SK-N-SH treated with all-trans-retinoic acid at 6 μM for 48 hours (cell line): ENCODE data around the gene CTNNAL1.
"Not testable (repeated sequence)": the region's sequence is repeated elsewhere in the genome, so short reads cannot be mapped to it uniquely, and the experiment has no call there.

Experiments used
- ATAC-seq: fragments of 200-7000 bp; cut with Tn5 transposase; 3 replicates; pipeline ENCODE4 v1.9.1; 2020; ENCODE audit warnings: mild to moderate bottlenecking, moderate library complexity
- ARNTL ChIP-seq: fragments of 450-650 bp; formaldehyde crosslinking; IDR thresholded peaks from 2 replicates; pipeline ENCODE4 v1.5.0; 2020; ENCODE audit warnings: low read depth, mild to moderate bottlenecking, moderate library complexity, borderline replicate concordance
- BACH2 ChIP-seq: fragments of 250-450 bp; sonication (Bioruptor Pico); IDR thresholded peaks from 2 replicates; pipeline ENCODE4 v1.9.0; 2021; ENCODE audit warnings: mild to moderate bottlenecking, borderline replicate concordance
- ESRRG ChIP-seq: fragments of 250-450 bp; sonication (Bioruptor Pico); IDR thresholded peaks from 2 replicates; pipeline ENCODE4 v1.6.1; 2021; ENCODE audit warnings: mild to moderate bottlenecking
- ISL1 ChIP-seq: fragments of 250-450 bp; sonication (Bioruptor Pico); IDR thresholded peaks from 2 replicates; pipeline ENCODE4 v2.1.2; 2022; ENCODE audit warnings: mild to moderate bottlenecking, moderate library complexity
- POU6F1 ChIP-seq: fragments of 250-450 bp; sonication (Bioruptor Pico); IDR thresholded peaks from 2 replicates; pipeline ENCODE4 v1.8.0; 2021; ENCODE audit warnings: low read depth, mild to moderate bottlenecking, moderate library complexity, borderline replicate concordance
- PPARA ChIP-seq: fragments of 250-450 bp; sonication (Bioruptor Pico); IDR thresholded peaks from 2 replicates; pipeline ENCODE4 v1.5.0; 2020; ENCODE audit warnings: mild to moderate bottlenecking, borderline replicate concordance
- RARB ChIP-seq: fragments of 250-450 bp; sonication (Bioruptor Pico); IDR thresholded peaks from 2 replicates; pipeline ENCODE4 v1.8.0; 2021; ENCODE audit warnings: mild to moderate bottlenecking, moderate library complexity
- TOX ChIP-seq: fragments of 250-450 bp; sonication (Bioruptor Pico); IDR thresholded peaks from 2 replicates; pipeline ENCODE4 v1.8.0; 2021; ENCODE audit warnings: mild to moderate bottlenecking, moderate library complexity, borderline replicate concordance
- ZFP3 ChIP-seq: fragments of 250-450 bp; sonication (Bioruptor Pico); IDR thresholded peaks from 2 replicates; pipeline ENCODE4 v1.5.0; 2020; ENCODE audit warnings: mild to moderate bottlenecking, moderate library complexity
- ZFP30 ChIP-seq: fragments of 450-650 bp; formaldehyde crosslinking; IDR thresholded peaks from 2 replicates; pipeline ENCODE4 v1.5.0; 2022; ENCODE audit warnings: mild to moderate bottlenecking, moderate library complexity
- ZNF565 ChIP-seq: fragments of 450-650 bp; formaldehyde crosslinking; conservative IDR thresholded peaks from 2 replicates; pipeline ENCODE4 v1.5.0; 2020; ENCODE audit warnings: low read depth, mild to moderate bottlenecking, moderate library complexity
- ZNF70 ChIP-seq: fragments of 450-650 bp; formaldehyde crosslinking; IDR thresholded peaks from 2 replicates; pipeline ENCODE4 v1.5.0; 2020; ENCODE audit warnings: mild to moderate bottlenecking, moderate library complexity
- ZNF8 ChIP-seq: fragments of 450-650 bp; formaldehyde crosslinking; IDR thresholded peaks from 2 replicates; pipeline ENCODE4 v1.5.0; 2020; ENCODE audit warnings: mild to moderate bottlenecking, moderate library complexity
- TF ChIP-seq, protein P1 (sequence below): fragments of 250-450 bp; sonication (Bioruptor Pico); IDR thresholded peaks from 2 replicates; pipeline ENCODE4 v1.5.0; 2020; ENCODE audit warnings: mild to moderate bottlenecking, moderate library complexity
- TF ChIP-seq, protein P2 (sequence below): fragments of 250-450 bp; sonication (Bioruptor Pico); IDR thresholded peaks from 2 replicates; pipeline ENCODE4 v1.5.1; 2021; ENCODE audit warnings: mild to moderate bottlenecking, moderate library complexity

Gene CTNNAL1, protein sequence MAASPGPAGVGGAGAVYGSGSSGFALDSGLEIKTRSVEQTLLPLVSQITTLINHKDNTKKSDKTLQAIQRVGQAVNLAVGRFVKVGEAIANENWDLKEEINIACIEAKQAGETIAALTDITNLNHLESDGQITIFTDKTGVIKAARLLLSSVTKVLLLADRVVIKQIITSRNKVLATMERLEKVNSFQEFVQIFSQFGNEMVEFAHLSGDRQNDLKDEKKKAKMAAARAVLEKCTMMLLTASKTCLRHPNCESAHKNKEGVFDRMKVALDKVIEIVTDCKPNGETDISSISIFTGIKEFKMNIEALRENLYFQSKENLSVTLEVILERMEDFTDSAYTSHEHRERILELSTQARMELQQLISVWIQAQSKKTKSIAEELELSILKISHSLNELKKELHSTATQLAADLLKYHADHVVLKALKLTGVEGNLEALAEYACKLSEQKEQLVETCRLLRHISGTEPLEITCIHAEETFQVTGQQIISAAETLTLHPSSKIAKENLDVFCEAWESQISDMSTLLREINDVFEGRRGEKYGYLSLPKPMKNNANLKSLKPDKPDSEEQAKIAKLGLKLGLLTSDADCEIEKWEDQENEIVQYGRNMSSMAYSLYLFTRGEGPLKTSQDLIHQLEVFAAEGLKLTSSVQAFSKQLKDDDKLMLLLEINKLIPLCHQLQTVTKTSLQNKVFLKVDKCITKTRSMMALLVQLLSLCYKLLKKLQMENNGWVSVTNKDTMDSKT

GRCh38 chr9:109012876-109013678 is at the start of gene CTNNAL1:
CTNNAL1 (minus strand) TSS chr9:109013499; CDS start chr9:109013442, 57 bp downstream.
- TF ChIP-seq, protein P1, sequence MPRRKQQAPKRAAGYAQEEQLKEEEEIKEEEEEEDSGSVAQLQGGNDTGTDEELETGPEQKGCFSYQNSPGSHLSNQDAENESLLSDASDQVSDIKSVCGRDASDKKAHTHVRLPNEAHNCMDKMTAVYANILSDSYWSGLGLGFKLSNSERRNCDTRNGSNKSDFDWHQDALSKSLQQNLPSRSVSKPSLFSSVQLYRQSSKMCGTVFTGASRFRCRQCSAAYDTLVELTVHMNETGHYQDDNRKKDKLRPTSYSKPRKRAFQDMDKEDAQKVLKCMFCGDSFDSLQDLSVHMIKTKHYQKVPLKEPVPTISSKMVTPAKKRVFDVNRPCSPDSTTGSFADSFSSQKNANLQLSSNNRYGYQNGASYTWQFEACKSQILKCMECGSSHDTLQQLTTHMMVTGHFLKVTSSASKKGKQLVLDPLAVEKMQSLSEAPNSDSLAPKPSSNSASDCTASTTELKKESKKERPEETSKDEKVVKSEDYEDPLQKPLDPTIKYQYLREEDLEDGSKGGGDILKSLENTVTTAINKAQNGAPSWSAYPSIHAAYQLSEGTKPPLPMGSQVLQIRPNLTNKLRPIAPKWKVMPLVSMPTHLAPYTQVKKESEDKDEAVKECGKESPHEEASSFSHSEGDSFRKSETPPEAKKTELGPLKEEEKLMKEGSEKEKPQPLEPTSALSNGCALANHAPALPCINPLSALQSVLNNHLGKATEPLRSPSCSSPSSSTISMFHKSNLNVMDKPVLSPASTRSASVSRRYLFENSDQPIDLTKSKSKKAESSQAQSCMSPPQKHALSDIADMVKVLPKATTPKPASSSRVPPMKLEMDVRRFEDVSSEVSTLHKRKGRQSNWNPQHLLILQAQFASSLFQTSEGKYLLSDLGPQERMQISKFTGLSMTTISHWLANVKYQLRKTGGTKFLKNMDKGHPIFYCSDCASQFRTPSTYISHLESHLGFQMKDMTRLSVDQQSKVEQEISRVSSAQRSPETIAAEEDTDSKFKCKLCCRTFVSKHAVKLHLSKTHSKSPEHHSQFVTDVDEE, result no peak
- TF ChIP-seq BACH2 (CRISPR knock-in tag), result no peak
- TF ChIP-seq ARNTL (CRISPR knock-in tag), result no peak
- peak; percentile 83 for ATAC-seq

GRCh38 chr9:109062543-109062942 is 49.2 kb upstream of the CTNNAL1 start:
- ATAC-seq, result no peak

DNA sequence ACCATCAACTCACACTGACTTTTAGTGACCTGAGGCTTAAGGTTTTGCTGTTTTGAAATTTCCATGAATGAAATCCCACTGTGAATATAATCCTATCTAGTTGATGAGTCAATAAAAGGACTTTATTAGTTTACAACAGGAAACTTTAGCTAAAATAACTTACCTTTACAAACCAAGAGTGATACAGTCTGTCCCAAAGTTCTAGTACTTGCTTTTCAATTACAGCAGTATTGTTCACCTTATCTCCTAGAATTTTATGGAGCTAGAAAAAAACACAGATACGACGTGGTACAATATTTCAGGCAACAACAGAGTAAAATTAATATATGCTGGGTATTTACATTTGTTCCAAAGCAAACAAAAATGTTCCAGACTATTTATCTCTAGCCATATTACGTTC is 46.9 kb upstream of the CTNNAL1 start:
- no peak for TF ChIP-seq ZNF70 (CRISPR knock-in tag)
- TF ChIP-seq BACH2 (CRISPR knock-in tag), result no peak
- TF ChIP-seq ISL1 (CRISPR knock-in tag), result no peak
- TF ChIP-seq ZFP3 (CRISPR knock-in tag), result no peak
- no peak for ATAC-seq

More at GRCh38 chr9:109062543-109062942, 49.2 kb upstream of the CTNNAL1 start:
- TF ChIP-seq ISL1 (CRISPR knock-in tag), result no peak
- TF ChIP-seq, protein P2, sequence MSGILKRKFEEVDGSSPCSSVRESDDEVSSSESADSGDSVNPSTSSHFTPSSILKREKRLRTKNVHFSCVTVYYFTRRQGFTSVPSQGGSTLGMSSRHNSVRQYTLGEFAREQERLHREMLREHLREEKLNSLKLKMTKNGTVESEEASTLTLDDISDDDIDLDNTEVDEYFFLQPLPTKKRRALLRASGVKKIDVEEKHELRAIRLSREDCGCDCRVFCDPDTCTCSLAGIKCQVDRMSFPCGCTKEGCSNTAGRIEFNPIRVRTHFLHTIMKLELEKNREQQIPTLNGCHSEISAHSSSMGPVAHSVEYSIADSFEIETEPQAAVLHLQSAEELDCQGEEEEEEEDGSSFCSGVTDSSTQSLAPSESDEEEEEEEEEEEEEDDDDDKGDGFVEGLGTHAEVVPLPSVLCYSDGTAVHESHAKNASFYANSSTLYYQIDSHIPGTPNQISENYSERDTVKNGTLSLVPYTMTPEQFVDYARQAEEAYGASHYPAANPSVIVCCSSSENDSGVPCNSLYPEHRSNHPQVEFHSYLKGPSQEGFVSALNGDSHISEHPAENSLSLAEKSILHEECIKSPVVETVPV, result no peak
- TF ChIP-seq ZFP30 (CRISPR knock-in tag), result no peak
- TF ChIP-seq ARNTL (CRISPR knock-in tag), result no peak
- no peak for TF ChIP-seq TOX
- TF ChIP-seq ZNF8, result no peak
- TF ChIP-seq RARB (CRISPR knock-in tag), result no peak
- no peak for TF ChIP-seq POU6F1 (CRISPR knock-in tag)
- TF ChIP-seq, protein P1, result no peak
- TF ChIP-seq ESRRG (CRISPR knock-in tag), result no peak
- TF ChIP-seq ZNF565 (CRISPR knock-in tag), result no peak
- no peak for TF ChIP-seq PPARA (CRISPR knock-in tag)

DNA sequence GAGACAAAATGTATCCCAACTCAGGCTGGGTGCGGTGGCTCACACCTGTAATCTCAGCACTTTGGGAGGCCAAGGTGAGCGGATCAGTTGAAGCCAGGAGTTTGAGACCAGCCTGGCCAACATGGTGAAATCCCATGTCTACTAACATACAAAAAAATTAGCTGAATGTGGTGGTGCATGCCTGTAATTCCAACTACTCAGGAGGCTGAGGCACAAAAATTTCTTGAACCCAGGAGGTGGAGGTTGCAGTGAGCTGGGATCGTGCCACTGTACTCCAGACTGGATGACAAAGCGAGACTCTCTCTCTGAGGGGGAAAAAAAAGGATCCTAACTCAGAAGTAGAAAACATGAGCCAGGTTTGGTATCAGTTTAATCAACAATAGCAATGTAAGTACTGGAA is 39.8 kb upstream of the CTNNAL1 start:
- ATAC-seq, result not testable (repeated sequence)
